ENCODE data around the gene EIF2B5.
"Not testable (repeated sequence)": the region's sequence is repeated elsewhere in the genome, so short reads cannot be mapped to it uniquely, and the experiment has no call there.

The EIF2B5 gene

GRCh38 chr3:184148076-184148475 is 12.9 kb downstream of the EIF2B5 start:
- no peak for DNase-seq

GRCh38 chr3:184149123-184149522 is 14.0 kb downstream of the EIF2B5 start:
- DNase-seq = no peak

GRCh38 chr3:184149770-184150169 is 14.6 kb downstream of the EIF2B5 start:
- DNase-seq = not testable (repeated sequence)

GRCh38 chr3:184154885-184155643 is 19.9 kb downstream of the EIF2B5 start, which contains the start of gene DVL3:
DVL3 (plus strand) TSS chr3:184155377; CDS start chr3:184155636, 259 bp downstream.
- DNase-seq = peak; percentile 88

- peak; percentile 72 for DNase-seq
Measured at GRCh38 chr3:184155644-184156521, 20.7 kb downstream of the EIF2B5 start.

- DNase-seq = peak; percentile 81
Measured at GRCh38 chr3:184156522-184156955, 21.4 kb downstream of the EIF2B5 start.

- DNase-seq = no peak
Measured at GRCh38 chr3:184157206-184157605, 22.0 kb downstream of the EIF2B5 start.

- no peak for DNase-seq
Measured at GRCh38 chr3:184158404-184158803, 23.2 kb downstream of the EIF2B5 start.

- no peak for DNase-seq
Measured at GRCh38 chr3:184160456-184160855, 25.3 kb downstream of the EIF2B5 start.

GRCh38 chr3:184162571-184163070 is 27.5 kb downstream of the EIF2B5 start:
- not testable (repeated sequence) for DNase-seq

GRCh38 chr3:184164648-184165330 is 29.6 kb downstream of the EIF2B5 start:
- no peak for DNase-seq

GRCh38 chr3:184165543-184165942 is 30.4 kb downstream of the EIF2B5 start:
- DNase-seq = no peak

- no peak for DNase-seq
Measured at GRCh38 chr3:184166671-184167070, 31.5 kb downstream of the EIF2B5 start.

GRCh38 chr3:184167786-184168185 is 32.6 kb downstream of the EIF2B5 start:
- no peak for DNase-seq

GRCh38 chr3:184168363-184169120 is 33.4 kb downstream of the EIF2B5 start:
- no peak for DNase-seq

- no peak for DNase-seq
Measured at GRCh38 chr3:184169896-184170875, 35.0 kb downstream of the EIF2B5 start.

- DNase-seq = no peak
Measured at GRCh38 chr3:184171562-184171961, 36.4 kb downstream of the EIF2B5 start.

GRCh38 chr3:184172681-184173373 is 37.7 kb downstream of the EIF2B5 start:
- DNase-seq = no peak

GRCh38 chr3:184173374-184173722 is 38.2 kb downstream of the EIF2B5 start:
- DNase-seq = no peak

- DNase-seq = no peak
Measured at GRCh38 chr3:184174284-184174645, 39.1 kb downstream of the EIF2B5 start.

Data from NCI-H69 (cell line).